GM15510 (cell line): Measurements from ENCODE around the gene ZBTB18.

ENCODE experiments used
- POLR2A ChIP-seq: IDR thresholded peaks from 3 replicates; pipeline ENCODE4 v1.6.1; 2011; ENCODE audit warnings: borderline replicate concordance; ENCODE audit not compliant: insufficient read length; ENCODE audit errors: extremely low read depth

Gene ZBTB18

DNA sequence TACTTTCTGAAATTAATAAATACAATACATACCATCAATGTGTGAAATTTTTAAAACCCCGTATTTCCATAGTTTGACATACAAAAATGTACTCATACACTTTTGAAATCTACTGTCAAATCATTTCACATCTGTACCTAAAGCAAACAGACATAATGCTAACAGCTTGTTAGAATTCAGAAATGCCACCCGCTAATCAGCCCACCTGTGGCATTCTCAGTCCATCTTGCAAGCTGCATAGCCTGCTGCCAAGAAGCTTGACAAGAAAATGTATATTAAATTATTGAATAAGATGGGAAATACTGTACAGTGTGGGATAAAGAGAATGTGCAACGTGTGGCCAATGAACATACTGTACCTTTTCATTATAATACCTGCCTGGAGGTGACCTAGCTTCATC, 55.1 kb downstream of the ZBTB18 start:
- TF ChIP-seq POLR2A: no peak
